Urothelium cell line (cell line): ENCODE data around the gene BAIAP2.

Experiments used
- DNase-seq: peaks from one replicate; pipeline ENCODE4 v3.0.0; 2011; ENCODE audit warnings: low spot score, mixed read lengths
- FAIRE-seq: peaks from 2 replicates; lab custom pipeline; 2011; peaks lifted over from hg19 to GRCh38; lab: Jason Lieb, UNC

BAIAP2 gene

GRCh38 chr17:81166033-81166492 lies 131.1 kb downstream of the BAIAP2 start, which contains the start of gene AATK:
Gene AATK, minus strand, starts transcription at chr17:81166221. Its CDS starts 229 bp downstream, at chr17:81165992.
- FAIRE-seq (peak; percentile 27), DNase-seq (peak; percentile 60)
